ENCODE results near the gene DYNLL2. TPM values are rescaled to one million over a fixed set of nuclear protein-coding genes. Genes with fewer than 3 reads are reported as not detected.

Gene DYNLL2
- polyA plus RNA-seq, 1 donor from 2014 or later = 66.7 TPM

DNA sequence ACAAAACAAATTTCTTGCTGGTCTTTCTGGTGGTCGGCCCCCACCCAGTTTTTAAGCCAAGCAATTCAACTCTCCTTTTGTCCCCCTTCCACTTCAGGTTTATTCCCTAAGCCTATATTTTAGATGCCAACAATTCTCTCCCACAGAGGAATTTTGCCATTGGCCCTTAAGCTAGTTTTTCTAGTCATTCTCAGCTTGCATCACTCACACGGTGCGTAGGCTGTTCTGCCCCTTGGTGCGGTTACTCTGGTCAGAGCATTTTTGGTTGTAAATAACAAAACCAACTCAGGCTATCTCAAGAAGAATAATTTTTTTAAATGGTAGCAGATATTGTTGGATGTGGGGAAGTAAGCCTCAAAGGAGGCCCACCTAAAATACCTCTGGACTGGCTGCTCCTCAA is 33.7 kb upstream of the DYNLL2 start:
- H2AFZ ChIP-seq (ENCODE audit: low read depth, low read length) = no peak overlapping the region
- TF ChIP-seq POLR2AphosphoS5 (IDR thresholded peaks at IDR 0.05) (no peak), RAD21 (conservative IDR thresholded peaks at IDR 0.05) (no peak), MXI1 (conservative IDR thresholded peaks at IDR 0.05; ENCODE audit: poor library complexity, severe bottlenecking) (no peak), EZH2 (IDR thresholded peaks at IDR 0.05; ENCODE audit: borderline replicate concordance, insufficient read depth, low read length, poor library complexity, severe bottlenecking) (no peak)

DNA sequence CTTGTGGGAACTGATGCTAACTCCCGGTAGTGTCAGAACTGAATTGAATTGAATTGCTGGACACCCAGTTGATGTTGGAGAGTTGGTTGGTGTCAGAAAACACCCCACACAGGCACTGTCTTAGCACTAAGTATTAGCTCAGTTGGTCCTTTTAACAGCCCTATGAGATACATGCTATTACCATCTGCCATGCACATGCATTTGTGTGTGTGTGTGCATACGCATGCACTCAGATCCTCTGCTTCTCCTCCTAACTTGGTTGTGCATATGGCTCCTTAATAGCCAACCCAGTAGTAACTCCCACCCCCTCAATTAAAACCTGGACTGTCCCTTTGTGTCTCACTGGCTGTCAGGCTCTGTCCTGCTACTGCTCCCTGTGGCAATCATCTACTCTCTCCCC is 32.3 kb upstream of the DYNLL2 start:
- no peak overlapping the region for H3K4me2 ChIP-seq (ENCODE audit: low read length)
- H3K27ac ChIP-seq (ENCODE audit: low read length) = no peak overlapping the region
- H3K27me3 ChIP-seq (ENCODE audit: insufficient read depth, low read depth, low read length) = no peaks in the 10 kb centered on the region
- no peak for TF ChIP-seq SMC3 (conservative IDR thresholded peaks at IDR 0.05; ENCODE audit: poor library complexity)
- no peak for TF ChIP-seq EP300 (conservative IDR thresholded peaks at IDR 0.05; ENCODE audit: poor library complexity, severe bottlenecking)
- TF ChIP-seq, protein P1, sequence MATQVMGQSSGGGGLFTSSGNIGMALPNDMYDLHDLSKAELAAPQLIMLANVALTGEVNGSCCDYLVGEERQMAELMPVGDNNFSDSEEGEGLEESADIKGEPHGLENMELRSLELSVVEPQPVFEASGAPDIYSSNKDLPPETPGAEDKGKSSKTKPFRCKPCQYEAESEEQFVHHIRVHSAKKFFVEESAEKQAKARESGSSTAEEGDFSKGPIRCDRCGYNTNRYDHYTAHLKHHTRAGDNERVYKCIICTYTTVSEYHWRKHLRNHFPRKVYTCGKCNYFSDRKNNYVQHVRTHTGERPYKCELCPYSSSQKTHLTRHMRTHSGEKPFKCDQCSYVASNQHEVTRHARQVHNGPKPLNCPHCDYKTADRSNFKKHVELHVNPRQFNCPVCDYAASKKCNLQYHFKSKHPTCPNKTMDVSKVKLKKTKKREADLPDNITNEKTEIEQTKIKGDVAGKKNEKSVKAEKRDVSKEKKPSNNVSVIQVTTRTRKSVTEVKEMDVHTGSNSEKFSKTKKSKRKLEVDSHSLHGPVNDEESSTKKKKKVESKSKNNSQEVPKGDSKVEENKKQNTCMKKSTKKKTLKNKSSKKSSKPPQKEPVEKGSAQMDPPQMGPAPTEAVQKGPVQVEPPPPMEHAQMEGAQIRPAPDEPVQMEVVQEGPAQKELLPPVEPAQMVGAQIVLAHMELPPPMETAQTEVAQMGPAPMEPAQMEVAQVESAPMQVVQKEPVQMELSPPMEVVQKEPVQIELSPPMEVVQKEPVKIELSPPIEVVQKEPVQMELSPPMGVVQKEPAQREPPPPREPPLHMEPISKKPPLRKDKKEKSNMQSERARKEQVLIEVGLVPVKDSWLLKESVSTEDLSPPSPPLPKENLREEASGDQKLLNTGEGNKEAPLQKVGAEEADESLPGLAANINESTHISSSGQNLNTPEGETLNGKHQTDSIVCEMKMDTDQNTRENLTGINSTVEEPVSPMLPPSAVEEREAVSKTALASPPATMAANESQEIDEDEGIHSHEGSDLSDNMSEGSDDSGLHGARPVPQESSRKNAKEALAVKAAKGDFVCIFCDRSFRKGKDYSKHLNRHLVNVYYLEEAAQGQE (IDR thresholded peaks at IDR 0.05; ENCODE audit: borderline replicate concordance) = no peak
- no peak for TF ChIP-seq TAF1 (IDR thresholded peaks at IDR 0.05; ENCODE audit: low read depth)
- no peak for TF ChIP-seq EZH2 (IDR thresholded peaks at IDR 0.05; ENCODE audit: borderline replicate concordance, insufficient read depth, low read length, poor library complexity, severe bottlenecking)
- no peak for TF ChIP-seq POLR2AphosphoS5 (IDR thresholded peaks at IDR 0.05)
- TF ChIP-seq MXI1 (conservative IDR thresholded peaks at IDR 0.05; ENCODE audit: poor library complexity, severe bottlenecking) = no peak
- no peak for TF ChIP-seq RAD21 (conservative IDR thresholded peaks at IDR 0.05)
- TF ChIP-seq, protein P2, sequence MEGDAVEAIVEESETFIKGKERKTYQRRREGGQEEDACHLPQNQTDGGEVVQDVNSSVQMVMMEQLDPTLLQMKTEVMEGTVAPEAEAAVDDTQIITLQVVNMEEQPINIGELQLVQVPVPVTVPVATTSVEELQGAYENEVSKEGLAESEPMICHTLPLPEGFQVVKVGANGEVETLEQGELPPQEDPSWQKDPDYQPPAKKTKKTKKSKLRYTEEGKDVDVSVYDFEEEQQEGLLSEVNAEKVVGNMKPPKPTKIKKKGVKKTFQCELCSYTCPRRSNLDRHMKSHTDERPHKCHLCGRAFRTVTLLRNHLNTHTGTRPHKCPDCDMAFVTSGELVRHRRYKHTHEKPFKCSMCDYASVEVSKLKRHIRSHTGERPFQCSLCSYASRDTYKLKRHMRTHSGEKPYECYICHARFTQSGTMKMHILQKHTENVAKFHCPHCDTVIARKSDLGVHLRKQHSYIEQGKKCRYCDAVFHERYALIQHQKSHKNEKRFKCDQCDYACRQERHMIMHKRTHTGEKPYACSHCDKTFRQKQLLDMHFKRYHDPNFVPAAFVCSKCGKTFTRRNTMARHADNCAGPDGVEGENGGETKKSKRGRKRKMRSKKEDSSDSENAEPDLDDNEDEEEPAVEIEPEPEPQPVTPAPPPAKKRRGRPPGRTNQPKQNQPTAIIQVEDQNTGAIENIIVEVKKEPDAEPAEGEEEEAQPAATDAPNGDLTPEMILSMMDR (IDR thresholded peaks at IDR 0.05; ENCODE audit: poor library complexity, severe bottlenecking) = no peak
- no peaks in the 10 kb centered on the region for H3K79me2 ChIP-seq (replicated peaks; ENCODE audit: insufficient read depth, low read length)
- H3K36me3 ChIP-seq (ENCODE audit: insufficient read depth, low read length) = no peaks in the 10 kb centered on the region
- H3K4me3 ChIP-seq (ENCODE audit: low read length) = no peak overlapping the region
- H3K9me2 ChIP-seq (ENCODE audit: insufficient read depth, low read length) = no peaks in the 10 kb centered on the region
- H3K9ac ChIP-seq (ENCODE audit: low read length) = no peak overlapping the region
- no peaks in the 10 kb centered on the region for H4K20me1 ChIP-seq (ENCODE audit: insufficient read depth)
- H2AFZ ChIP-seq (ENCODE audit: low read depth, low read length) = no peak overlapping the region
- no peaks in the 10 kb centered on the region for H3F3A ChIP-seq (ENCODE audit: insufficient read depth, low read length, poor library complexity, severe bottlenecking)
- H3K9me3 ChIP-seq (ENCODE audit: low read length) = no peaks in the 10 kb centered on the region

More for the DNA sequence above, 33.7 kb upstream of the DYNLL2 start:
- Histone ChIP-seq H3F3A (ENCODE audit: insufficient read depth, low read length, poor library complexity, severe bottlenecking) (no peaks in the 10 kb centered on the region), H3K9me2 (ENCODE audit: insufficient read depth, low read length) (no peaks in the 10 kb centered on the region), H3K36me3 (ENCODE audit: insufficient read depth, low read length) (no peaks in the 10 kb centered on the region), H3K27me3 (ENCODE audit: insufficient read depth, low read depth, low read length) (no peaks in the 10 kb centered on the region), H4K20me1 (ENCODE audit: insufficient read depth) (no peaks in the 10 kb centered on the region), H3K4me2 (ENCODE audit: low read length) (no peak overlapping the region), H3K9ac (ENCODE audit: low read length) (no peak overlapping the region), H3K4me3 (ENCODE audit: low read length) (no peak overlapping the region), H3K79me2 (replicated peaks; ENCODE audit: insufficient read depth, low read length) (no peaks in the 10 kb centered on the region), H3K9me3 (ENCODE audit: low read length) (no peaks in the 10 kb centered on the region), H3K27ac (ENCODE audit: low read length) (no peak overlapping the region)

All from neural cell (in vitro differentiated cells).